Measurements from ENCODE around the gene NIT1.

DNA sequence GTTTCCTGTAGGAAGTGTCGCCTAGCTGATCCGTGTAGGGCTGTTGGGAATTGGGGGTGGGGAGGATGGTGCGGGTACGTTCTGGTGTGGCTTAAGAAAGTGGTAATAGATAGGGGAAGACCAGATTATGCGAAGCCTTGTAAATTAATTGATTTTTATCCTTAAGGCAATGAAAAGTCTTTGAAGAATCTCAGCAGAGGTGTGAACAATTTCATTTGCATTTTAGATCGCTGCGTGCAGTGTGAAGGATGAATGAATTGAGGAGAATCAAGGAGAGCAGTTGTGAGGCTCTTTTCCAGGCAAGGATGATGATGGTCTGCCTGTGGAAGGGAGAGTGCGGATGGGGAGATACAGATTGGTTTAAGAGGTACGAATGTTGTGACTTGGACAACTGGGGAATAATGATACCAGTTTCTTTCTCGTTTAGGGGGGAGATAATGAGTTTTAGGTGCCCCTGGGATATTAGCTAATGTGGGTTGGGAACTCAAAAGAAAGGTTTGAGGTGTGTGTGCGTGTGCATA lies 15.4 kb downstream of the NIT1 start:
- TF ChIP-seq POLR2AphosphoS5 (IDR thresholded peaks at IDR 0.05): peak in 1 of 4 donors; percentile 1
- TF ChIP-seq, protein P1, sequence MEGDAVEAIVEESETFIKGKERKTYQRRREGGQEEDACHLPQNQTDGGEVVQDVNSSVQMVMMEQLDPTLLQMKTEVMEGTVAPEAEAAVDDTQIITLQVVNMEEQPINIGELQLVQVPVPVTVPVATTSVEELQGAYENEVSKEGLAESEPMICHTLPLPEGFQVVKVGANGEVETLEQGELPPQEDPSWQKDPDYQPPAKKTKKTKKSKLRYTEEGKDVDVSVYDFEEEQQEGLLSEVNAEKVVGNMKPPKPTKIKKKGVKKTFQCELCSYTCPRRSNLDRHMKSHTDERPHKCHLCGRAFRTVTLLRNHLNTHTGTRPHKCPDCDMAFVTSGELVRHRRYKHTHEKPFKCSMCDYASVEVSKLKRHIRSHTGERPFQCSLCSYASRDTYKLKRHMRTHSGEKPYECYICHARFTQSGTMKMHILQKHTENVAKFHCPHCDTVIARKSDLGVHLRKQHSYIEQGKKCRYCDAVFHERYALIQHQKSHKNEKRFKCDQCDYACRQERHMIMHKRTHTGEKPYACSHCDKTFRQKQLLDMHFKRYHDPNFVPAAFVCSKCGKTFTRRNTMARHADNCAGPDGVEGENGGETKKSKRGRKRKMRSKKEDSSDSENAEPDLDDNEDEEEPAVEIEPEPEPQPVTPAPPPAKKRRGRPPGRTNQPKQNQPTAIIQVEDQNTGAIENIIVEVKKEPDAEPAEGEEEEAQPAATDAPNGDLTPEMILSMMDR (IDR thresholded peaks at IDR 0.05): no peak
